GM21528 (cell line): Measurements from ENCODE around the gene AIPL1.

ENCODE experiments used
- ATAC-seq: cut with Tn5 transposase; IDR thresholded peaks from one replicate; pipeline ENCODE4 v1.9.1; 2021; ENCODE audit warnings: mild to moderate bottlenecking, moderate library complexity; ENCODE audit not compliant: unreplicated experiment, low FRiP score

The AIPL1 gene

GRCh38 chr17:6380915-6381438, 53.9 kb downstream of the AIPL1 start:
- ATAC-seq = no peak

DNA sequence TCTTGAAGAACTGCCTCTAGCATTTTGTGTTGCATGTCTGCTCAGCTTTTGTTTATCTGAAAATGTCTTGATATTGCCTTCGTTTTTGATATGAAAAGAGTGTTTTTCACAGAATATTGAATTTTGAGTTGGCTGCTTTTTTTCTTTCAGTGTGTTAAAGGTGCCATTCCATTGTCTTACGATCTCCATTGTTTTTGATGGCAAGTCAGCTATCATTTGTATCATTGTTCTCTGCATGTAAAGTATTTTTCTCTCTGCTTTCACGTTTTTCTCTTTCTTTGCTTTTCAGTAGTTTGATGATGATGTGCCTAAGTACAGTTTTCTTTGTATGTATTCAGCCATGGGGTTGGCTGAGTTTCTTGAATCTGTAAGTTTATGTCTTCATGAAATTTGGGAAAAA, 57.0 kb downstream of the AIPL1 start:
- no peak for ATAC-seq

DNA sequence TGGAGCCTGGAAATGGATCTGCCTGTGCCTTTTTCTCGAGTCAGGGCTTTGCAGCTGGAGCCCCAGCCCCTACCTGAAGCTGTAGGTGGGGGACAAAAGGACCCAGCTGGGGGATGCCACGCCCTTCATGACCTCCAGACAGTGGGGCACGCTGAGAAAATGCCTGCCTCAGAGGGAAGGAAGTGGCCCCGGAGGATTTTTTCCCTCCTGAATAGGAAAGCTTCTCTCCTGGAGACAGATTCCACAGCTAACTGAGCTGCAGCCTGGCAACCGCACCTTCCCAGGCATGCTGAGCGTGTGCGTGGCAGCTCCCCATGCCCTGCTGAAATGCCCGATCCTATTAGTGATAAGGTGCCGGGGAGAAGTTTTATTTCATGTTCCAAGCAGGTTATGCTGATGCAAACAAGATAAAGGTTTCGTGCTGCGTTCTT, 58.0 kb downstream of the AIPL1 start:
- ATAC-seq = no peak

DNA sequence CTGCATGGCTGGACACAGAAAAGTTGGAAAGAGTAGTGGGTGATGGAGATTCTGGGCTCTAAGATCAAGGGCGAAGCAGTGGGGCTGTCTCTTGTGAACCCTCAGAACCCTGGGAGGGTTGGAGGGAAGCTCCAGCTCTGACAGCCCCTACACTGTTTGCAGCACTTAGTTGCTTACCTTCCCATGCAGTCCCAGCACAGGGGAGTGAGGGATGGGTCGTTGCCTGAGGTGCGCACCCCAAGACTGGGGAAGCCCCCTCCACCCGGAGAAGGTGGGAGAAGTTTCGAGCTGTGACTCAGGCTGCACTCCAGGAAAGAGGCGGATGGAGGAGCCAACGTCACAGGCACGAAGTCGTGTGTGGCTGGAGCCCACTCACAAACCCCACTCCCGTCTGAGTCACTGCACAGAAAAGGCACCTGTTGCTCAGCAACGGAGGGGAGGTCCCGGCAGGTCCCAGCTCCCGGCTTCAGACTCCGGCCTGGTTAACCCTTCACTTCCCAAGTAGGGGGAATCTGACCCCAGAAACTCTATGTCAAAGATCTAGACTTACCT, 60.1 kb downstream of the AIPL1 start:
- no peak for ATAC-seq

- no peak for ATAC-seq
Observed at GRCh38 chr17:6374271-6374691, 60.6 kb downstream of the AIPL1 start.
